Vagina (tissue), 2 donors: Measurements from ENCODE around the gene C6. TPM values are rescaled to one million over a fixed set of nuclear protein-coding genes. Genes with fewer than 3 reads are reported as not detected.
"Not testable (repeated sequence)": the region's sequence is repeated elsewhere in the genome, so short reads cannot be mapped to it uniquely, and the experiment has no call there.

Experiments
- DNase-seq, 2 donors: peaks; one replicate each; pipeline ENCODE4 v3.0.0-alpha.2; 2017; ENCODE audit errors: extremely low spot score in 2 of 2
- H3K27ac ChIP-seq: fragments of 200-600 bp; sonication (generic); one replicate; pipeline ENCODE4 v1.5.1; 2019
- H3K27me3 ChIP-seq: fragments of 200-600 bp; sonication (generic); one replicate; pipeline ENCODE4 v1.5.1; 2019
- H3K36me3 ChIP-seq, 2 donors: fragments of 200-600 bp; sonication (generic); one replicate each; pipeline ENCODE4 v1.5.1; 2017 to 2019
- H3K4me1 ChIP-seq: fragments of 200-600 bp; sonication (generic); one replicate; pipeline ENCODE4 v1.5.1; 2019
- H3K4me3 ChIP-seq, 2 donors: fragments of 200-600 bp; sonication (generic); 1 replicate in 1 of 2; 2 replicates in 1 of 2; pipeline ENCODE4 v1.5.1; 2016 to 2019
- H3K9me3 ChIP-seq: fragments of 200-600 bp; sonication (generic); one replicate; pipeline ENCODE4 v1.5.1; 2019
- CTCF ChIP-seq, 3 experiments: fragments of 450-650 bp in 2 of 3; fragments of 200-600 bp in 1 of 3; sonication (generic) in 1 of 3; IDR thresholded peaks; one replicate each; pipeline ENCODE4 v1.5.1; 2017 to 2019; ENCODE audit warnings: antibody characterized with exemption in 3 of 3, mild to moderate bottlenecking in 2 of 3, moderate library complexity in 2 of 3
- POLR2A ChIP-seq, 2 donors: fragments of 450-650 bp; IDR thresholded peaks; one replicate each; pipeline ENCODE4 v1.6.1; 2017; ENCODE audit warnings: antibody characterized with exemption in 2 of 2, mild to moderate bottlenecking in 2 of 2, moderate library complexity in 2 of 2
- POLR2AphosphoS5 ChIP-seq, 2 donors: sonication (generic); formaldehyde crosslinking; IDR thresholded peaks; one replicate each; pipeline ENCODE4 v1.9.0; 2017; ENCODE audit warnings: antibody characterized with exemption in 2 of 2, mild to moderate bottlenecking in 2 of 2, low read depth in 1 of 2; ENCODE audit not compliant: insufficient read depth in 1 of 2
- intact Hi-C: fragments of 100-400 bp; cut with DNase I; formaldehyde crosslinking; loops from one replicate; pipeline ENCODE4 v1.15.1; 2023
- total RNA-seq: library from RNA; depleted of rRNA; stranded (reverse); fragments of >200 nt; gene quantifications from one replicate; pipeline ENCODE4 v1.2.3, GENCODE V29; 2016

The C6 gene
- total RNA-seq, 1 donor from 2014 or later, result 2.0 TPM

DNA sequence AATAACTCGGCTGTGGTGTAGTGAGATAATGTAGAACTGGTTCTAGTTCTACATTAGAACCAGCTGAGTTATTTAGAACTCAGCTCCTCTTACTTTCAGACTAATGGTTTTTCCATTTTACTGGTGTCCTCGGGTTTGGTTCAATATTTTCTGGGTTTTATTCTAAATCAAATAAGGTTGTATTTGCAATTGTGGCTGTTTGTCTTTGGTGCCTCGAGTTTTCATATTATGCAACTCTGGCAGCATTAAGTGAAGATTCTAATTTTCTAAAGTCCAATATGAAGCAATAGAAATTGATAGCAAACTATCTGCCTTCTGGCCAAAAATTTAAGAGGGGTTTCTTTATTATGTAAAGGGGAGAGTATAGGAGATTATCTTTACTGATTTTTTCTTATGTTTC lies 19.0 kb downstream of the C6 start:
- peak overlapping the region; percentile 42 for H3K27ac ChIP-seq
- no peaks in the 10 kb centered on the region for H3K36me3 ChIP-seq
- intact Hi-C loops, result no loop called here
- H3K27me3 ChIP-seq, result no peaks in the 10 kb centered on the region
- TF ChIP-seq POLR2AphosphoS5 (IDR thresholded peaks at IDR 0.05; ENCODE audit: insufficient read depth in 1 of 2, low read depth in 1 of 2) (no peak), POLR2A (IDR thresholded peaks at IDR 0.05) (no peak), CTCF (IDR thresholded peaks at IDR 0.05) (no peak)
- DNase-seq, result no peak
- H3K4me3 ChIP-seq, result no peak overlapping the region
- H3K9me3 ChIP-seq, result no peaks in the 10 kb centered on the region
- peaks cover 8% of the 10 kb centered on the region for H3K4me1 ChIP-seq

DNA sequence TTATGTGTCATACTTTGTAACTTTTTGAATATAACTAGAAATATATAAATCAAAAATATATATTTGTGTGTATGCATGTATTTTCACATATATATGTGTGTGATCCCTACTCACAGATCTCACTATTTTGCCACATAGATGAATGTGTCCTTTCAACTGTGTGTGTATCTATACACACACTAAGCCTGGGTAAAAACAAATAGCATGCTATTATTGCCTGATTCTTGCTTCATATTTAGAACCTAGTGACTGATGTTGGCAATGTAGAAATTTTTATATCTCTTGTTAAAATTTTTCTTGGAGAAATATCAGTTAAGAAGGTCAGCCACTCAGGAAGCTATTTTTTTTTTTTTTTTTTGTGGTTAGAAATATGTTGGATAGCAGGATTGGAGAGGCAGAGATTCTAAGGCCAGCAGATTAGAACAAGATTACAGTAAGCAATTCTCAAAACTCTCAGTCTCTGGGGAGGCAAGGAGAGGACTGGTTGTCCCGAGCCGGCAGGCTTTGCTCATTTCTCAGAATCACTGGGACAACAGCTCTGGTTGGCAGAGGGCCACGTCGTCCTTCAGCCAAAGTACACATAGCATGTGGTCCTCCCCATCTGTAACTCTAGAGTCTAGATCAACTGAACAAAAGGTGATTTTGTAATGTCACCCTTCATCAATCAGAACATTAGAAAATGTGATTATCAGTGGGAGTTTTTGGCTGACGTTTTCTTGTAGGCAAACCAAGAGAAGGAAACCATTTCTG lies 19.7 kb downstream of the C6 start:
- Histone ChIP-seq H3K4me1 (peaks cover 8% of the 10 kb centered on the region), H3K9me3 (no peaks in the 10 kb centered on the region), H3K36me3 (no peaks in the 10 kb centered on the region), H3K4me3 (no peak overlapping the region), H3K27ac (peak overlapping the region; percentile 42), H3K27me3 (no peaks in the 10 kb centered on the region)
- intact Hi-C loops, result no loop called here
- peak in 1 of 2 donors; percentile 99 for DNase-seq
- TF ChIP-seq POLR2A (IDR thresholded peaks at IDR 0.05), result no peak
- no peak for TF ChIP-seq CTCF (IDR thresholded peaks at IDR 0.05)
- TF ChIP-seq POLR2AphosphoS5 (IDR thresholded peaks at IDR 0.05; ENCODE audit: insufficient read depth in 1 of 2, low read depth in 1 of 2), result peak; percentile 53 to 91

DNA sequence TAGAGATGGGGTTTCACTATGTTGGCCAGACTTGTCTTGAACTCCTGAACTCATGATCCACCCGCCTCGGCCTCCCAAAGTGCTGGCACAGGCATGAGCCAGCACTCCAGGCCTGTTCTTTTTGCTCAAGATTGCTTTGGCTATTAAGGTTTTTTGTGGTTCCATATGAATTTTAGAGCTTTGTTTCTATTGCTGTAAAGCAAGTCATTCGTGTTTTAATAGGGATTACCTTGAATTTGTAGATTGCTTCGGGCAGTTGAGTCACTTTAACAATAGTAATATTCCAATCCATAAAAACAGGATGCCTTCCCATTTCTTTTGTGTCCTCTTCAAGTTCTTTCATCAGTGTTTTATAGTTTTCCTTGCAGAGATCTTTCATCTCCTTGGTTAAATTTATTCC lies 22.1 kb downstream of the C6 start:
- Histone ChIP-seq H3K9me3 (no peaks in the 10 kb centered on the region), H3K27ac (no peak overlapping the region), H3K4me1 (peaks cover 8% of the 10 kb centered on the region), H3K36me3 (no peaks in the 10 kb centered on the region), H3K27me3 (no peaks in the 10 kb centered on the region), H3K4me3 (no peak overlapping the region)
- no peak for DNase-seq
- intact Hi-C loops, result no loop called here
- peak in 1 of 2 donors; percentile 12 for TF ChIP-seq POLR2AphosphoS5 (IDR thresholded peaks at IDR 0.05; ENCODE audit: insufficient read depth in 1 of 2, low read depth in 1 of 2)
- TF ChIP-seq POLR2A (IDR thresholded peaks at IDR 0.05), result no peak

DNA sequence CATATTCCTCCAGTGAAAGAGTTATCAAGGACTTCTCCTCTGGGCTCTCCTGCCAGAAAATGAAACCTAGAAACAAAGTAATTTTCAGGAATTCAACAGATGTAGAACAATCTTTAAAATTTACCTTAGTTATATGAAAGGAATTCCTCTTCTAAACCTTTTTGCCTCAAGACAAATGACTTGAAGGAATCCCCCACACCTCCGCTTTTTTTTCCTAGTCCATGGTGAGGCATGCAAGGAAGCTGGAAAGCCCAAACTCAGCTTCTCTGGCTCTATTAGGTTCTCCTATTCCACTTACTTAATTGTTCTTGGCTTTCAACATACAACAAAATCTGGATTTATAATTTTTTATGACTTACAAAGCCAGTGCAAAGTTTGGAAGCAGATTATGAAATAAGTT lies 27.2 kb downstream of the C6 start:
- TF ChIP-seq POLR2A (IDR thresholded peaks at IDR 0.05) (no peak), CTCF (IDR thresholded peaks at IDR 0.05) (no peak), POLR2AphosphoS5 (IDR thresholded peaks at IDR 0.05; ENCODE audit: insufficient read depth in 1 of 2, low read depth in 1 of 2) (no peak)
- intact Hi-C loops, result no loop called here
- no peak for DNase-seq
- H3K4me3 ChIP-seq, result no peak overlapping the region
- H3K4me1 ChIP-seq, result no peaks in the 10 kb centered on the region
- H3K36me3 ChIP-seq, result no peaks in the 10 kb centered on the region
- no peak overlapping the region for H3K27ac ChIP-seq
- no peaks in the 10 kb centered on the region for H3K9me3 ChIP-seq
- no peaks in the 10 kb centered on the region for H3K27me3 ChIP-seq

DNA sequence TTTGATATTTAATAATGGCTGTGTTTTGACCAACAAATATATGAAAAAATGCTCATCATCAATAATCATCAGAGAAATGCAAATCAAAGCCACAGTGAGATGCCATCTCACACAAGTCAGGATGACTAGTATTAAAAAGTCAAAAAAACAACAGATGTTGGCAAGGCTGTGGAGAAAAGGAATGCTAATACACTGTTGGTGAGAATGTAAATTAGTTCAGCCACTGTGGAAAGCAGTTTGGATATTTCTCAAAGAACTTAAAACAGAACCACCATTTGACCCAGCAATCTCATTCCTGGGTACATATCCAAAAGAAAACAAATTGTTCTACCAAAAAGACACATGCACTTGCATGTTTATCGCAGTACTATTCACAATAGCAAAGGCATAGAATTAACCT lies 30.0 kb downstream of the C6 start:
- H3K36me3 ChIP-seq, H3K4me1 ChIP-seq, H3K27me3 ChIP-seq, H3K4me3 ChIP-seq, H3K9me3 ChIP-seq, H3K27ac ChIP-seq, DNase-seq, intact Hi-C loops: not testable (repeated sequence)

GRCh38 chr5:41182666-41183065 lies 30.7 kb downstream of the C6 start:
- no peaks in the 10 kb centered on the region for H3K9me3 ChIP-seq
- H3K4me3 ChIP-seq, result no peak overlapping the region
- no peak for TF ChIP-seq CTCF (IDR thresholded peaks at IDR 0.05)
- TF ChIP-seq POLR2A (IDR thresholded peaks at IDR 0.05), result no peak
- TF ChIP-seq POLR2AphosphoS5 (IDR thresholded peaks at IDR 0.05; ENCODE audit: insufficient read depth in 1 of 2, low read depth in 1 of 2), result no peak
- DNase-seq, result no peak
- intact Hi-C loops, result no loop called here
- no peaks in the 10 kb centered on the region for H3K27me3 ChIP-seq
- H3K36me3 ChIP-seq, result no peaks in the 10 kb centered on the region
- H3K4me1 ChIP-seq, result no peaks in the 10 kb centered on the region
- no peak overlapping the region for H3K27ac ChIP-seq
